ENCODE results near the gene MED23.
"Not testable (repeated sequence)": the region's sequence is repeated elsewhere in the genome, so short reads cannot be mapped to it uniquely, and the experiment has no call there.

The MED23 gene

GRCh38 chr6:131572686-131573415, 55.2 kb downstream of the MED23 start, which contains the start of gene ARG1:
ARG1 (plus strand) TSS chr6:131573226; CDS start chr6:131573283, 57 bp downstream.
- no peak for DNase-seq

- DNase-seq: no peak
Observed at GRCh38 chr6:131568726-131569125, 59.3 kb downstream of the MED23 start.

GRCh38 chr6:131565056-131565455, 63.0 kb downstream of the MED23 start:
- DNase-seq: no peak

- DNase-seq: no peak
Observed at GRCh38 chr6:131561925-131562707, 65.9 kb downstream of the MED23 start.

GRCh38 chr6:131558922-131559321, 69.1 kb downstream of the MED23 start:
- DNase-seq: no peak

- no peak for DNase-seq
Observed at GRCh38 chr6:131555992-131556391, 72.0 kb downstream of the MED23 start.

- no peak for DNase-seq
Observed at GRCh38 chr6:131552572-131552971, 75.5 kb downstream of the MED23 start.

- DNase-seq: no peak
Observed at GRCh38 chr6:131551902-131552301, 76.1 kb downstream of the MED23 start.

GRCh38 chr6:131549811-131550210, 78.2 kb downstream of the MED23 start:
- DNase-seq: no peak

- DNase-seq: no peak
Observed at GRCh38 chr6:131548441-131548840, 79.6 kb downstream of the MED23 start.

- no peak for DNase-seq
Observed at GRCh38 chr6:131547488-131547887, 80.6 kb downstream of the MED23 start.

GRCh38 chr6:131545317-131545716, 82.7 kb downstream of the MED23 start:
- DNase-seq: no peak

- DNase-seq: not testable (repeated sequence)
Observed at GRCh38 chr6:131538615-131539014, 89.4 kb downstream of the MED23 start.

- DNase-seq: peak; percentile 73
Observed at GRCh38 chr6:131532580-131533039, 95.4 kb downstream of the MED23 start.

GRCh38 chr6:131531681-131532080, 96.4 kb downstream of the MED23 start:
- not testable (repeated sequence) for DNase-seq

GRCh38 chr6:131530936-131531335, 97.1 kb downstream of the MED23 start:
- not testable (repeated sequence) for DNase-seq

- no peak for DNase-seq
Observed at GRCh38 chr6:131524695-131525336, 103.2 kb downstream of the MED23 start.

GRCh38 chr6:131523988-131524673, 103.9 kb downstream of the MED23 start:
- no peak for DNase-seq
